Fibroblast of lung (primary cell): ENCODE results near the gene CD46. TPM values are rescaled to one million over a fixed set of nuclear protein-coding genes. Genes with fewer than 3 reads are reported as not detected.

Experiments
- DNase-seq, 2 donors: peaks; one replicate each; pipeline versions ENCODE4 v3.0.0 to v3.0.0-alpha.2; 2010; ENCODE audit warnings: low read depth in 2 of 2
- H2AFZ ChIP-seq: 2 replicates; pipeline ENCODE4 v1.5.1; 2012; ENCODE audit warnings: low read length, control low read depth, inconsistent platforms
- H3K27ac ChIP-seq: 2 replicates; pipeline ENCODE4 v1.5.1; 2011; ENCODE audit warnings: low read length, control low read depth; ENCODE audit not compliant: insufficient read depth
- H3K27me3 ChIP-seq: 2 replicates; pipeline ENCODE4 v1.5.1; 2011; ENCODE audit warnings: mild to moderate bottlenecking, low read length; ENCODE audit not compliant: control insufficient read depth, insufficient read depth
- H3K36me3 ChIP-seq: 2 replicates; pipeline ENCODE4 v1.5.1; 2011; ENCODE audit warnings: low read length; ENCODE audit not compliant: control insufficient read depth, insufficient read depth
- H3K4me1 ChIP-seq: 2 replicates; pipeline ENCODE4 v1.5.1; 2011; ENCODE audit warnings: low read length; ENCODE audit not compliant: control insufficient read depth, insufficient read depth; ENCODE audit errors: extremely low read depth
- H3K4me2 ChIP-seq: 2 replicates; pipeline ENCODE4 v1.5.1; 2011; ENCODE audit warnings: low read length, control low read depth; ENCODE audit not compliant: insufficient read depth; ENCODE audit errors: extremely low read depth
- H3K4me3 ChIP-seq, 4 experiments: fragments of 200-600 bp in 1 of 4; sonication (generic) in 1 of 4; replicated peaks in 1 of 4; 2 replicates each; pipeline ENCODE4 v1.5.1; 2011 to 2016; ENCODE audit warnings: low read length in 4 of 4, low read depth in 3 of 4, mild to moderate bottlenecking in 3 of 4, control low read depth in 2 of 4, inconsistent platforms in 1 of 4, mixed read lengths in 1 of 4; ENCODE audit not compliant: insufficient read depth in 1 of 4; ENCODE audit errors: control extremely low read depth in 1 of 4
- H3K79me2 ChIP-seq: 2 replicates; pipeline ENCODE4 v1.5.1; 2012; ENCODE audit warnings: mild to moderate bottlenecking, low read length, inconsistent platforms; ENCODE audit not compliant: control insufficient read depth, insufficient read depth
- H3K9ac ChIP-seq: 2 replicates; pipeline ENCODE4 v1.5.1; 2011; ENCODE audit warnings: mild to moderate bottlenecking, low read length, control low read depth; ENCODE audit not compliant: insufficient read depth
- H3K9me3 ChIP-seq: 2 replicates; pipeline ENCODE4 v1.5.1; 2012; ENCODE audit warnings: low read depth, low read length; ENCODE audit not compliant: control insufficient read depth, insufficient read depth
- H4K20me1 ChIP-seq: 2 replicates; pipeline ENCODE4 v1.5.1; 2011; ENCODE audit warnings: low read length; ENCODE audit not compliant: control insufficient read depth, insufficient read depth; ENCODE audit errors: extremely low read depth
- CTCF ChIP-seq, 2 donors: IDR thresholded peaks in 1 of 2; conservative IDR thresholded peaks in 1 of 2; 1 replicate in 1 of 2; 2 replicates in 1 of 2; pipeline ENCODE4 v1.5.1; 2011 to 2012; ENCODE audit warnings: low read length in 2 of 2, control low read depth in 1 of 2, inconsistent platforms in 1 of 2, low read depth in 1 of 2, mild to moderate bottlenecking in 1 of 2
- EZH2 ChIP-seq: IDR thresholded peaks from 2 replicates; pipeline ENCODE4 v1.5.1; 2012; ENCODE audit warnings: low read length, control low read depth, mild to moderate bottlenecking; ENCODE audit errors: missing control alignments
- polyA plus RNA-seq, 2 donors: library from polyadenylated mRNA; depleted of rRNA in 1 of 2; stranded (reverse) in 1 of 2; unstranded in 1 of 2; fragments of >200 nt; gene quantifications; 2 replicates each; pipeline ENCODE4 v1.2.1, GENCODE V29; 2011 to 2012; ENCODE audit warnings: missing spikeins in 1 of 2
- total RNA-seq: library from RNA; depleted of rRNA; stranded (reverse); fragments of >200 nt; gene quantifications from 2 replicates; pipeline ENCODE4 v1.2.1, GENCODE V29; 2014

The CD46 gene
- total and polyA plus RNA-seq, 2 donors (not counting 1 experiment from before 2014, with no cell fraction given), result 198 to 294 TPM

DNA sequence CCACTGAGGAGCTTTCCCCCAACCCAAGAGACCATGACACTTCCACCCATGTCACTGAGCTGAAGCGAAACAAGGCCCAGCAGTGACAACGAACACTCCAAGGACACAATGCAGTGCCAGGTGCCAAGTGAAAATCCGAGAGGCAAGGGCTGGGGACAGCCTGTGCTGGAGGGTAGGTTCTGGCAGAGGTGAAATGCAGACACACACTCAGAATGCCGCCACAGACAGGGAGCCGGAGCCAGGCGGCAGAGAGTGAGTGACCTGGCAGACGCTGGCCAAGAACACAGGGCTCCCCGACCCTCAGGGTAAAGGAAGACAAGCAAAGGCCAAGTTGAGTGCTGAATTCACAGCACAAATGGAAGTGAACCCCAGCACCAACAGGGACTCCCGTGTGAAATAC lies 78.9 kb downstream of the CD46 start:
- TF ChIP-seq EZH2 (no peak), CTCF (conservative IDR thresholded peaks at IDR 0.05 in 1 of 2, IDR thresholded peaks at IDR 0.05 in 1 of 2; ENCODE audit: low read depth in 1 of 2, low read length in 2 of 2) (no peak)
- Histone ChIP-seq H3K79me2 (peaks cover 16% of the 10 kb centered on the region), H3K9ac (no peak overlapping the region), H3K27me3 (no peaks in the 10 kb centered on the region), H3K9me3 (no peaks in the 10 kb centered on the region), H3K36me3 (no peaks in the 10 kb centered on the region), H2AFZ (no peak overlapping the region), H4K20me1 (no peaks in the 10 kb centered on the region), H3K4me2 (no peak overlapping the region), H3K4me1 (peaks cover 12% of the 10 kb centered on the region), H3K4me3 (no peak overlapping the region), H3K27ac (no peak overlapping the region)
- no peak for DNase-seq

GRCh38 chr1:207831517-207832327 lies 79.9 kb downstream of the CD46 start:
- no peaks in the 10 kb centered on the region for H3K36me3 ChIP-seq
- no peak overlapping the region for H3K4me3 ChIP-seq
- no peak for TF ChIP-seq EZH2
- no peak for TF ChIP-seq CTCF (conservative IDR thresholded peaks at IDR 0.05 in 1 of 2, IDR thresholded peaks at IDR 0.05 in 1 of 2; ENCODE audit: low read depth in 1 of 2, low read length in 2 of 2)
- no peak overlapping the region for H2AFZ ChIP-seq
- no peaks in the 10 kb centered on the region for H3K9me3 ChIP-seq
- no peak overlapping the region for H3K27ac ChIP-seq
- peaks cover 16% of the 10 kb centered on the region for H3K79me2 ChIP-seq
- no peak overlapping the region for H3K4me2 ChIP-seq
- no peaks in the 10 kb centered on the region for H4K20me1 ChIP-seq
- no peak overlapping the region for H3K9ac ChIP-seq
- peak in 1 of 2 donors; percentile 20 for DNase-seq
- H3K4me1 ChIP-seq, result peaks cover 9% of the 10 kb centered on the region
- H3K27me3 ChIP-seq, result no peaks in the 10 kb centered on the region

DNA sequence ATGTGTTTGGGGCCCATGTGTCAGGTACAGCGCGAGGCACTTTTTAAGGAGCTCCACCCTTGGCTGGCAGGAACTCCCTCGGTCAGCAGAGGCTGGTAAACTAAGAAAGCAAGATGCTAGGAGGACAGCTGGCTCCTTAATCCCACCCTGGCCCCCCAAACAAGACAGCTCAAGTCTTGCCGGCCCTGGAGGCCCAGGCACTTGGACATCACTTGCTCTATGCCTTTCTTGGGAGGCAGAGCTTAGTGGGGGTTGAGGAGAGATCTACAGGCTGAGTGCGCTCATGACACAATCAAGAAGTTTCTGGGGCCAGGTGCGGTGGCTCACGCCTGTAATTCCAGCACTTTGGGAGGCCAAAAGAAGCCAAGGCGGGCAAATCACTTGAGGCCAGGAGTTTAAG lies 80.9 kb downstream of the CD46 start:
- H3K79me2 ChIP-seq, result peaks cover 13% of the 10 kb centered on the region
- H3K27ac ChIP-seq, result no peak overlapping the region
- H3K4me2 ChIP-seq, result no peak overlapping the region
- H4K20me1 ChIP-seq, result no peaks in the 10 kb centered on the region
- no peak for DNase-seq
- no peak overlapping the region for H3K9ac ChIP-seq
- no peak overlapping the region for H3K4me3 ChIP-seq
- no peaks in the 10 kb centered on the region for H3K9me3 ChIP-seq
- peaks cover 2% of the 10 kb centered on the region for H3K4me1 ChIP-seq
- no peaks in the 10 kb centered on the region for H3K36me3 ChIP-seq
- H2AFZ ChIP-seq, result no peak overlapping the region
- no peak for TF ChIP-seq CTCF (conservative IDR thresholded peaks at IDR 0.05 in 1 of 2, IDR thresholded peaks at IDR 0.05 in 1 of 2; ENCODE audit: low read depth in 1 of 2, low read length in 2 of 2)
- no peak for TF ChIP-seq EZH2
- H3K27me3 ChIP-seq, result no peaks in the 10 kb centered on the region
